Middle frontal gyrus (tissue), 1 donor: Measurements from ENCODE around the gene COL26A1.
"Not testable (repeated sequence)": the region's sequence is repeated elsewhere in the genome, so short reads cannot be mapped to it uniquely, and the experiment has no call there.

ENCODE experiments used
- DNase-seq: peaks from one replicate; pipeline ENCODE4 v3.0.0-alpha.2; 2015; ENCODE audit warnings: low spot score; ENCODE audit errors: extremely low spot score

COL26A1 gene

GRCh38 chr7:101593556-101593955 lies 230.9 kb downstream of the COL26A1 start:
- no peak for DNase-seq

- no peak for DNase-seq
These were observed 232.1 kb downstream of the COL26A1 start for GRCh38 chr7:101594790-101595189.

GRCh38 chr7:101595246-101595645 lies 232.6 kb downstream of the COL26A1 start:
- DNase-seq, result no peak

GRCh38 chr7:101595766-101596537 lies 233.3 kb downstream of the COL26A1 start:
- DNase-seq, result no peak

- no peak for DNase-seq
These were observed 234.2 kb downstream of the COL26A1 start for GRCh38 chr7:101596898-101597297.

- DNase-seq, result no peak
These were observed 235.3 kb downstream of the COL26A1 start for GRCh38 chr7:101597941-101598340.

GRCh38 chr7:101598422-101598985 lies 235.8 kb downstream of the COL26A1 start:
- DNase-seq, result no peak

- no peak for DNase-seq
These were observed 236.5 kb downstream of the COL26A1 start for GRCh38 chr7:101598986-101599771.

- DNase-seq, result no peak
These were observed 237.1 kb downstream of the COL26A1 start for GRCh38 chr7:101599787-101600186.

GRCh38 chr7:101602082-101602481 lies 239.4 kb downstream of the COL26A1 start:
- DNase-seq, result no peak

- peak; percentile 62 for DNase-seq
These were observed 240.0 kb downstream of the COL26A1 start for GRCh38 chr7:101602484-101603241.

- DNase-seq, result no peak
These were observed 241.8 kb downstream of the COL26A1 start for GRCh38 chr7:101604331-101604933.

GRCh38 chr7:101604934-101605332 lies 242.3 kb downstream of the COL26A1 start:
- not testable (repeated sequence) for DNase-seq

GRCh38 chr7:101605611-101606497 lies 243.2 kb downstream of the COL26A1 start:
- no peak for DNase-seq

GRCh38 chr7:101606498-101606923 lies 243.8 kb downstream of the COL26A1 start:
- no peak for DNase-seq
